Measurements from ENCODE around the gene TTC28.
A peak's percentile ranks its signal among the peaks of the same experiment; 100 is the strongest.
"Not testable (repeated sequence)": the region's sequence is repeated elsewhere in the genome, so short reads cannot be mapped to it uniquely, and the experiment has no call there.

The TTC28 gene

DNA sequence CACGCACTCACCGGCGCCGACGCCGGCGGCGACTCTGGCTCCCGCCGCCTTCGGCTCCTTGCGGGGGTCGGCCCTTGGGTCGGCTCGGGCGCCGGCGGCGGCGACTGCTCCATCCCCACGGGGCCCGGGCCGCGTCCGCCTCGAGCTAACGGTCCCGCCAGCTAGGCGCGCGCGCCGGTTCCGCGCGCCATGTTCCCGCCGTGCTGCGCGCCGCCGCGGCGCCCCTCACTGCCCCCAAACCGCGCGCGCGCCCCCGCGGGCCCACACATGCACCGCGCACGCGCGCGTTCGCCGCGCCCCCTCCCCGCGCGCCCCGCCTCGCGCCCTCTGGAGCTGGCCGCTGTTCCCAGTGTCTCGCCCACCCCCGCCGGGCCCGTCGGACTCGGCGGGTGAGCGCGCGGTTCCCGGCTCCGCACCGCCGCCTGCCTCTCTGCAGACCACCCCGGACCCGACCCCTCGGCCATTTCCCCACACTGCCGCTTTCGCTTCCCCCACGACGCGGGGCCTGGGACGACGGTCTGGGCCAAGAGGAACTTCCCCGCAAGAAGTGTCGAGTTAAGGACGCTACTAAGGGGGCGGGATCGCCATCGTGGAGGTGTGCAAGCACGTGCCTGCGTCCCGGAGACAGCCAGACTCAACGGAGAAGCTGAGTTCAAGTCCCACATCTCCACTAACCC is at the start of gene TTC28:
TSS of gene TTC28 (minus strand) at position 230 of the 677 bp plus-strand sequence. CDS start at position 113, 117 bp downstream.
- not testable (repeated sequence) for DNase-seq (ENCODE audit: low read depth)

DNA sequence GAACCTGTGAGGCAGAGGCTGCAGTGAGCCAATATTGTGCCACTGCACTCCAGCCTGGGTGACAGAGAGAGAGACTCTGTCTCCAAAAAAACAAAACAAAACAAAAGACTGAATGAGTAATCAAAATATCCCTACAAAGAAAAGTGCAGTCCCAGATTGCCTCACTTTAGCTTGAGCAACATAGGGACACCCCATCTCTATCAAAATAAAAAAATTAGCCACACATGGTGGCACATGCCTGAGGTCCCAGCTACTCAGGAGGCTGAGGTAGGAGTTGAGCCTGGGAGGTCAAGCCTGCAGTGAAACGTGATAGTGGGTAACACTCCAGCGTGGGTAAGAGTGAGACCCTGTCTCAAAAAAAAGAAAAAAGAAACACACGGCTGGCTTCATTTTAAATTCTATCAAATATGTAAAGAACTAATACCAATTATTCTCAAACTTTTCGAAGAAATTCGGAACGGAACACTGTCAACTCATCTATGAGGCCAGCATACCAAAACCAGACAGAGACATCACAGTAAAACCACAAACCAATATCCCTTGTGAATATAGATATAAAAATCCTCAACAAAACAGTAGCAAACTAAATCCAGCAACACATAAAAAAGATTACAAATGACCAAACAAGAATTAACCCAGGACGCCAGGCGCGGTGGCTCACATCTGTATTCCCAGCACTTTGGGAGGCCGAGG is 49.1 kb upstream of the TTC28 start:
- DNase-seq (ENCODE audit: low read depth) = no peak

DNA sequence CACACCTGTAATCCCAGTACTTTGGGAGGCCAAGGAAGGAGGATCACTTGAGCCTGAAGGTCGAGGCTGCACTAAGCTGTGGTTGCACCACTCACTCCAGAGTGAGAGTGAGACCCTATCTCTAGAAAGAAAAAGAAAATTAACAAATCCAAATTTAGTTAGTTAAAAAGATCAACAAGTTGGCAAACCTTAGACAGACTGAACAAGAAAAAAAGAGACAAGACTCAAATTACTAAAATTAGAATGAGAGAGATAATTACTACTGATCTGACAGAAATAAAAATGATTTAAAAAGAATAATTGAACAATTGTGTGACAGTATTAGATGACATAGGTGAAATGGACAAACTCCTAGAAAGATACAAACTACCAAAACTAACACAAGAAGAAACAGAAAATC is 48.4 kb upstream of the TTC28 start:
- DNase-seq (ENCODE audit: low read depth) = no peak

- DNase-seq (ENCODE audit: low read depth) = no peak
These were observed 38.4 kb upstream of the TTC28 start for GRCh38 chr22:28718044-28718443.

DNA sequence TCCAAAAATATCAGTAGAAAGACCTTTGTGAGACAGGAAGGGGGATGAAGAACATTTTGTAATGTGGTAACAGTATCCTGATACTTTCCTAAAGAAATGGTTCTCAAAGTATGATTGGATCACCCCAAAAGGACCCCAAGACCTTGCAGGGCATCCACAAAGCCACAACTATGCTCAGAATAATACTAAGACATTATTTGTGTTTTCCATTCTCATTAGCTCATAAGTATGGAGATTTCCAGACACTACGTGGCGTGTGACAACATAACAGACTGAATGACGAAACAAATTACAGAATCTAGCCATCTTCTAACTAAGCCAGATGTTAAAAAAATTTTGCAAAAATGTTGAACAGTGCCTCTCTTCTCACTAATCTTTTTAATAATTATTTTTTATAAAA is 37.0 kb upstream of the TTC28 start:
- peak; percentile 35 for DNase-seq (ENCODE audit: low read depth)

GRCh38 chr22:28715611-28716010 is 36.0 kb upstream of the TTC28 start:
- DNase-seq (ENCODE audit: low read depth) = no peak

GRCh38 chr22:28714043-28714628 is 34.5 kb upstream of the TTC28 start:
- DNase-seq (ENCODE audit: low read depth) = no peak

GRCh38 chr22:28711820-28712777 is 32.5 kb upstream of the TTC28 start:
- DNase-seq (ENCODE audit: low read depth) = peak; percentile 96

- DNase-seq (ENCODE audit: low read depth) = no peak
These were observed 31.7 kb upstream of the TTC28 start for GRCh38 chr22:28711341-28711740.

DNA sequence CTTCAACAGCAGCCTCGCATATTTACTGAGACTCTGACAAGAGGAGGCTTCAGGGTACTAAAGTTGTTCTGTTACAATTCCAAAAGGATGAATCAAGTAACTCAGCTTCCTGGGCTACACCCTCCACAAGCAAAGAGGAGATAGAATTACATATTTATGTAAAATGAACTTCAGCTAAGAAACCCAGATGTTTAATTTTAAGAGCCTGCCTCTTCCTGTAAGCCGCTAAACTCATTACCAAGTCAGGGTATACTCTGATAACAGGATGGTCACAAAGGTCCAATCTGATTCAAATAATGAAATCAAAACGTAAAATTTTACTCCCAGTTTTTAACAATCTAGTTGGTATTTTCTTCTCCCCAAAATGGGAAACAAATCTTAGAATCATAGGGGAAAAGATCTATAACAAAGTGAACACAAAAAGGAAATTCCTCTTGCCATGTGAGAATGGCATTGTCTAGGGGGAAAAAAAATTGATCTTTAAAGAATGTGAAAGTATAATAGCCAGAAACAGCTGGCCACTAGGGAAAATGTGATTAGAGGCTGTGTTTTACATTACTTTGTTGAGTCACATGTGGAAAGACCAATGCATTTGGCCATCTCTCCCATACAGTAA is 31.0 kb upstream of the TTC28 start:
- DNase-seq (ENCODE audit: low read depth) = peak; percentile 76

- DNase-seq (ENCODE audit: low read depth) = no peak
These were observed 30.5 kb upstream of the TTC28 start for GRCh38 chr22:28710107-28710506.

DNA sequence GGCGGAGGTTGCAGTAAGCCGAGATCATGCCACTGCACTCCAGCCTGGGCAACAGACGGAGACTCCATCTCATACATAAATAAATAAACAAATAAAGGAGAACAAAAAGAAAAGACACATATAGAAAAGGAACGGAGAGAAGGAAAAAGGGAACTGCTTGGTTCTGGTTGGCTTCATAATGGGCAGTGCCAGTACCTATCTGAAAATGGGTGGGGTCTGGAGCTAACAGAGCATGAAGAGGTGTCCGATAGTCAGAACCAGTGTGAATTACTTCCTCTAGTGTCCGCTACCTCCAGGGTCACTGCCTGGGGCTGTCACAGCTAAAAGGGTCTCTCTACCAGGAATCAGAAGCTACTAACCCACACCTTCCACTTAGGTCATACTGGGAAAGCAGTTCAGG is 27.2 kb upstream of the TTC28 start:
- DNase-seq (ENCODE audit: low read depth) = no peak

DNA sequence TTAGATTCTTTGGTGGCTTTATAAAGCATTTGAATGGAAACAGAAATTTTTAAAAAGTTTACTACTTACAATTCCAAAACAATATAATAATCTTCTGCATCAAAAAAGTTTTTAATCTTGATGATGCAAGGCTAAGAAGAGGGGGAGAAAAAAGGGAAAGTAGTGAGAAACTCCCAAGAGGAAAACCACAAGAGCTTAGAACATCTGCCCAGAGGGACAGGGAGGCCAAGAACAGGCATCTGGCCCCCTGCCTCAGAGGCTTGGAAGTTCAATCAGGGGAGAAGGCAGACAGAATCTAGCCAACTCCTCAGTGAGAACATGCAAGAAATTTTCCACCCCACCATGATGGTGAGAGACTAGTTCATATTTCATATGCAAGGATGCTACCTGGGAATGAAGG is 23.8 kb upstream of the TTC28 start:
- DNase-seq (ENCODE audit: low read depth) = no peak

DNA sequence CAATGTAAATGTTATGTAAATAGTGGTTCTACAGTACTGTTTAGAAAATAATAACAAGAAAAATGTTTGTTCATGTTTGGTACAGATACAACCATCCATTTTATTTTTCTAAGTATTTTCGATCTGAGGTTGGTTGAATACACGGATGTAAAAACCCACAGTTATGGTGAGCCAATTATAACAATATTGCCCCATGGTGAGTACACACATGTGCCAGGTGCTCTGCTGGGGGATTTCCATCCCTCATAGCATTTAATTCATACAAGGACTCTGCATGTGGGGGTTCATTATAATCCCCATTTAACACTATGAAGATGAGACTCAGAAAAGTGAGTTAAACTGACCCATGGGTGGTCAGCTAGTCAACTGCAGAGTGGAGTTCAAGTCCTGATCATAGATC is 23.3 kb upstream of the TTC28 start:
- no peak for DNase-seq (ENCODE audit: low read depth)

- not testable (repeated sequence) for DNase-seq (ENCODE audit: low read depth)
These were observed 13.6 kb upstream of the TTC28 start for GRCh38 chr22:28693041-28693760.

DNA sequence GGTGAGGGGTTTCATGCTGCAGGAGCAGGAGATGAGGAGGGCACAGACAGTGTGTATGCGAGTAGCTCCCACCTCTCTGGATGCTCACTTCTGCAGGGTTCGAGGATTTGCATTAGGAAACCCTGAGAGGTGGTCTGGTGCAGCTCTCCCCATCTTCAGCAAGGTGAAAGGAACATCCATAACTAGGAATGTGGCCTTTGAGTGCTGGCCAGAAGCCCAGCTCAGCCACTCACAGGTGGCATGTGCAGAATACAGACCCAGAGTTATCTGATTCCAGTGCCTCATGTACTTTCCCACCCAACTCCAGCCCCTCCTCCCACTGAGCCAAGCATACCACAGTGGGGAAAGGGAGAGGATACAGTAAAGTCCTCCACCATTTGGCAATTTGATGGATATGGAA is 10.2 kb upstream of the TTC28 start:
- not testable (repeated sequence) for DNase-seq (ENCODE audit: low read depth)

GRCh38 chr22:28682966-28683365 is 3.3 kb upstream of the TTC28 start:
- not testable (repeated sequence) for DNase-seq (ENCODE audit: low read depth)

DNA sequence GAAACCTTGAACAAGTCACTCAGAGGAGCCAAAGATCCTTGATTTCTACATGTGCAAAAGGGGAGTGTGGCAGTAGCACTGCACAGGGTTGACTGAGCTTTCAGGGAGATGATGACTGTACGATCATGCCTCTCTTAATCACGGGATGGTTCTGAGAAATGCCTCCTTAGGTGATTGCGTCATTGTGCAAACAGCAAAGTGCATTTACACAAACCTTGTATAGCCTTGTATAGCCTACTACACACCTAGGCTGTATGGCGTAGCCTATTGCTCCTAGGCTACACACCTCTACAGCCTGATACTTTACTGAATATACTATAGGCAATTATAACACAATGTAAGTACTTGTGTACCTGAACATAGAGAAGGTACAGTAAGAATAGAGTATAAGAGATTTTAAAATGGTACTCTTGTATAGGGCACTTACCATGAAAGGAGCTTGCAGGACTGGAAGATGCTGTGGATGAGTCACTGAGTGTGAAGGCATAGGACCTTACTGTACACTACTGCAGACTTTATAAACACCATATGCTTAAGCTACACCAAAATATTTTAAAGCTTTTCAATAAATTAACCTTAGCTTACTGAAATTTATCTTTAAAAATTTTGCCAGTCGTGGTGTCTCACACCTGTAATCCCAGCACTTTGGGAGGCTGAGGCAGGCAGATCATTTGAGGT is 1.3 kb upstream of the TTC28 start:
- not testable (repeated sequence) for DNase-seq (ENCODE audit: low read depth)

DNA sequence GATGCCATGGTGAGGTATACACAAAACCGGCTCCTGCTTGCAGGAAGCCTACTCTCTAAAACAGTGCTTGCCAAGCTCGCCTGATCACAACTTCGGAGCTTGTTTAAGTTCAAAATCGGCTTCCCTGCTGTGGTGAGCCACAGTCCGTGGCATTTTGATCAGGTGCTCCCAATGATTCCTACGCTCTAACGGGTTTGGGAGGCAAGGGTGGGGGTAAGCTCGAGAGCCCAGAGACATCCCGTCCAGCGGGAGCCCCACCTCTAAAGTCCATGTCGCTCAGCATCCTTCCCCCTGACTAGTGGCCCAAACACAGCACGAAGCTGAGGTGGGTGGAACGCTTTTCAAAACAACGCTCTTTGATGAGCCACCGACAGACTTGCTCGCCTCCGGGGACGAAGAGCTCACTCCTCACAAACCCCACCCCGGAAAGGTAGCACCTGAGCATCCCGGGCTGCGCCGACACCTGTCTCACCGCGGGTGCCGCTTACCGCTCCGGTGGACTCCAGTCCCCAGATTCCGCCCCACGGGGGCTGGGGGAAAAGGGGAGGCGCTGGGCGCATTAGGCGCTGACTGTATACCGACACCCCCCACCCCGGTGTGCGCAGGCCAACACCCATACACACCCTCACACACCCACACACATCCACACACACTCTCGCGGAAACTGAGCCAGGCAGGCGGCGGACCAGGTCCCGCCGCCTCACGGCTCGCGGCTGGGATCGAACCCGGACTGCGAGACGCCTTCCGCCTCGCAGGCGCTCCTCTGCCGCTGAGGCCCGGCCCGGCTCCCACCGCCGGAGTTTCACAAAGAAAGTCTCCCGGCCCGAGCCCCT is 646 bp downstream of the TTC28 start:
- DNase-seq (ENCODE audit: low read depth) = not testable (repeated sequence)

DNA sequence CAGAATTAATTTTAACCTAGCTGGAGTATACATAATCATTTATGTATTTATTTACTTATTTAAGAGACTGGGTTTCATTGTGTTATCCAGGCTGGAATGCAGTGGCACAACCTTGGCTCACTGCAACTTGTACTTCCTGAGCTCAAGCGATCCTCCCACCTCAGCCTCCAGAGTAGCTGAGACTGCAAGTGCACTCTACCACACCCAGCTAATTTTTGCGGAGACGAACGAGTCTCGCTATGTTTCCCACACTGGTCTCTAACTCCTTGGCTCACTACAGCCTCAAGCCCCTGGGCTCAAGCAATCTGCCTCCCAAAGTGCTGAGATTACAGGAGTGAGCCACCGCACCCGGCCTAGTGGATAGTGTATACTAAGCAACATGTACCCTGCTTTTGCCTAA is 1.5 kb downstream of the TTC28 start:
- DNase-seq (ENCODE audit: low read depth) = not testable (repeated sequence)

Measured in non-pigmented ciliary epithelial cell (primary cell).